IPS DF 6.9 (cell line): ENCODE results near the gene SLC39A6.
"Not testable (repeated sequence)": the region's sequence is repeated elsewhere in the genome, so short reads cannot be mapped to it uniquely, and the experiment has no call there.

Experiments used
- DNase-seq: peaks from one replicate; pipeline ENCODE4 v3.0.0-alpha.2; 2013; ENCODE audit warnings: low read depth, low spot score
- H3K27ac ChIP-seq: one replicate; pipeline ENCODE4 v1.5.1; 2013; ENCODE audit warnings: low read length, control low read depth
- H3K27me3 ChIP-seq: 2 replicates; pipeline ENCODE4 v1.6.1; 2013; ENCODE audit warnings: mild to moderate bottlenecking, low read length; ENCODE audit not compliant: control insufficient read depth, insufficient read depth
- H3K36me3 ChIP-seq: 2 replicates; pipeline ENCODE4 v1.6.1; 2013; ENCODE audit warnings: low read length; ENCODE audit not compliant: control insufficient read depth, insufficient read depth
- H3K4me1 ChIP-seq: 2 replicates; pipeline ENCODE4 v1.6.1; 2013; ENCODE audit warnings: low read length; ENCODE audit not compliant: control insufficient read depth, insufficient read depth
- H3K4me3 ChIP-seq: 2 replicates; pipeline ENCODE4 v1.5.1; 2013; ENCODE audit warnings: mild to moderate bottlenecking, low read length
- H3K9me3 ChIP-seq: 2 replicates; pipeline ENCODE4 v1.6.1; 2013; ENCODE audit warnings: low read length, inconsistent platforms; ENCODE audit not compliant: control insufficient read depth, insufficient read depth
- WGBS: extraction: QIAGEN DNeasy Blood & Tissue Kit; methylation state at CpG from one replicate; pipeline ENCODE4 v1.1.7; 2013; ENCODE audit warnings: mixed read lengths, missing lambda C conversion rate; ENCODE audit not compliant: insufficient read length, insufficient coverage; 5-methylcytosine and 5-hydroxymethylcytosine counted together

The SLC39A6 gene

DNA sequence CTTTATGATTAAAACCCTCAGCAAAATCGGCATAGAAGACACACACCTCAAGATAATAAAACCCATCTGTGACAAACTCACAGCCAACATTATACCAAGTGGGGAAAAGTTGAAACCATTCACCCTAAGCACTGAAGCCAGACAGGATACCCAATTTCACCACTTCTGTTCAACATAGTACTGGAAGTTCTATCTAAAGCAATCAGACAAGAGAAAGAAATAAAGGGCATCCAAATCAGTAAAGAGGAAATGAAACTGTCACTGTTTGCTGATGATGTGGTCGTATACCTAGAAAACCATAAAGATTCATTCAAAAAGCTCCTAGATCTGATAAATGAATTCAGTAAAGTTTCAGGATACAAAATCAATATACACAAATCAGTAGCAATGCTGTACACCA lies 45.4 kb downstream of the SLC39A6 start:
- no peak for DNase-seq
- no peaks in the 10 kb centered on the region for H3K9me3 ChIP-seq
- no CpG with 5 or more reads among the region's 2 CpGs for WGBS

DNA sequence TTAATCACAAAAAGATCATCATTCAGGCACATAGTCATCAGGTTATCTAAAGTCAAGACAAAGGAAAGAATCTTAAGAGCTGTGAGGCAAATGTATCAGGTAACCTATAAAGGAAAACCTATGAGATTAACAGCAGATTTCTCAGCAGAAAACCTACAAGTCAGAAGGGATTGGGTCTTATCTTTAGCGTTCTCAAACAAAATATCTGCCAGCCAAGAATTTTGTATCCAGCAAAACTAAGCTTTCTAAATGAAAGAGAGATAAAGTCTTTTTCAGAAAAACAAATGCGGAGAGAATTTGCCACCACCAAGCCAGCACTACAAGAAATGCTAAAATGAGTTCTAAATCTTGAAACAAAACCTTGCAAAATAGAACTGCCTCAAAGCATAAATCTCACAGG lies 48.0 kb downstream of the SLC39A6 start:
- H3K4me3 ChIP-seq, DNase-seq, H3K9me3 ChIP-seq, H3K27me3 ChIP-seq, H3K4me1 ChIP-seq, H3K36me3 ChIP-seq, H3K27ac ChIP-seq: not testable (repeated sequence)
- WGBS = no CpG with 5 or more reads among the region's 2 CpGs

More for the DNA sequence above, 45.4 kb downstream of the SLC39A6 start:
- Histone ChIP-seq H3K27me3 (no peaks in the 10 kb centered on the region), H3K4me3 (no peak overlapping the region), H3K36me3 (no peaks in the 10 kb centered on the region), H3K4me1 (no peaks in the 10 kb centered on the region), H3K27ac (no peak overlapping the region)

- no peak overlapping the region for H3K27ac ChIP-seq
- no peaks in the 10 kb centered on the region for H3K36me3 ChIP-seq
- no peaks in the 10 kb centered on the region for H3K27me3 ChIP-seq
- no peaks in the 10 kb centered on the region for H3K4me1 ChIP-seq
- DNase-seq = no peak
- no peaks in the 10 kb centered on the region for H3K9me3 ChIP-seq
- no CpG with 5 or more reads among the region's 6 CpGs for WGBS
- H3K4me3 ChIP-seq = no peak overlapping the region
Measured at GRCh38 chr18:36078751-36079529, 50.2 kb downstream of the SLC39A6 start.

DNA sequence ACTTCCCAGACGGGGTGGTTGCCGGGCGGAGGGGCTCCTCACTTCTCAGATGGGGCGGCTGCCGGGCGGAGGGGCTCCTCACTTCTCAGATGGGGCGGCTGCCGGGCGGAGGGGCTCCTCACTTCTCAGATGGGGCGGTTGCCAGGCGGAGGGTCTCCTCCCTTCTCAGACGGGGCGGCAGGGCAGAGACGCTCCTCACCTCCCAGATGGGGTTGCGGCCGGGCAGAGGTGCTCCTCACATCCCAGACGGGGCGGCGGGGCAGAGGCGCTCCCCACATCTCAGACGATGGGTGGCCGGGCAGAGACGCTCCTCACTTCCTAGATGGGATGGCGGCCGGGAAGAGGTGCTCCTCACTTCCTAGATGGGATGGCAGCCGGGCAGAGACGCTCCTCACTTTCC lies 51.4 kb downstream of the SLC39A6 start:
- not testable (repeated sequence) for H3K9me3 ChIP-seq, H3K27me3 ChIP-seq, H3K27ac ChIP-seq, H3K4me3 ChIP-seq, H3K36me3 ChIP-seq, H3K4me1 ChIP-seq, DNase-seq
- WGBS = no CpG with 5 or more reads among the region's 27 CpGs

DNA sequence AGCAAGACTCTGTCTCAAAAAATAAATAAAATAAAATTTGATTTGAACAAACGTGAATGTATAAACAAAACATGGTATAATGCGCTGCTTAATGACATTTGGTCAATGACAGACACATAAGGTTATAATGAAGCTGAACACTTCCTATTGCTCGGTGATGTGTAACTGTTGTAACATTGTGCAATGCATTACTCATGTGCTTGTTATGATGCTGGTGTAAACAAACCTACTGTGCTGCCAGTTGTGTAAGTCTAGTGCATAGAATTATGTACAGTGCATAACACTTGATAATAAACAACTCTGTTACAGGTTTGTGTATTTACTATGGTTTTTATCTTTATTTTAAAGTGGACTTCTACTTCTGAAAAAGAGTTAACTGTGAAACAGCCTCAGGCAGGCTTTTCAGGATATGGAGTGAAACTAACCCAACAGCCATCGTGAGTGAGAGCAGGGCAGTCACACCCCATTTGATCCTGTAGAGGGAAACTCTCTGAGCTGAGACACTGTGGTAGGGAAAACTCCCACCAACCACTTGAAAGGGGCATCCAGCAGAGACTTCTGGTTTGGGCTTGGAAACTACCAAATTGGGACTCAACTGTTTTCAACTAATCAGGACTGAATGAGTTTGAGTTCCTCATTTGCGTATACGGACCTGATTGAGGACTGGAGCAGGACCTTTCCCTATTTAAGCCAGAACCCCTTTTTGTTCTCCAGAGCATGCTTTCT lies 53.1 kb downstream of the SLC39A6 start:
- Histone ChIP-seq H3K4me1 (no peaks in the 10 kb centered on the region), H3K27ac (no peak overlapping the region), H3K36me3 (no peaks in the 10 kb centered on the region), H3K4me3 (no peak overlapping the region), H3K9me3 (no peaks in the 10 kb centered on the region), H3K27me3 (no peaks in the 10 kb centered on the region)
- no peak for DNase-seq
- WGBS = no CpG with 5 or more reads among the region's 6 CpGs

- Histone ChIP-seq H3K36me3 (no peaks in the 10 kb centered on the region), H3K4me1 (no peaks in the 10 kb centered on the region), H3K4me3 (no peak overlapping the region), H3K9me3 (no peaks in the 10 kb centered on the region), H3K27ac (no peak overlapping the region), H3K27me3 (no peaks in the 10 kb centered on the region)
- WGBS = no CpG with 5 or more reads among the region's 4 CpGs
- no peak for DNase-seq
Measured at GRCh38 chr18:36074435-36074834, 54.7 kb downstream of the SLC39A6 start.

GRCh38 chr18:36073676-36074075 lies 55.5 kb downstream of the SLC39A6 start:
- no peaks in the 10 kb centered on the region for H3K9me3 ChIP-seq
- H3K27ac ChIP-seq = no peak overlapping the region
- no peak overlapping the region for H3K4me3 ChIP-seq
- no peaks in the 10 kb centered on the region for H3K4me1 ChIP-seq
- no peaks in the 10 kb centered on the region for H3K36me3 ChIP-seq
- WGBS = no CpG with 5 or more reads among the region's 1 CpG
- DNase-seq = no peak
- H3K27me3 ChIP-seq = no peaks in the 10 kb centered on the region

GRCh38 chr18:36072406-36072805 lies 56.7 kb downstream of the SLC39A6 start:
- not testable (repeated sequence) for H3K27ac ChIP-seq, H3K9me3 ChIP-seq, H3K4me3 ChIP-seq, H3K27me3 ChIP-seq, DNase-seq, H3K36me3 ChIP-seq, H3K4me1 ChIP-seq
- WGBS = no CpG with 5 or more reads among the region's 8 CpGs

- peak; percentile 83 for DNase-seq
- H3K27me3 ChIP-seq = no peaks in the 10 kb centered on the region
- WGBS = no CpG with 5 or more reads among the region's 66 CpGs
- H3K4me3 ChIP-seq = peak within 1 kb of the TSS; percentile 76
- H3K27ac ChIP-seq = no peak within 1 kb of the TSS
- no peaks in the 10 kb centered on the region for H3K4me1 ChIP-seq
- no peaks in the 10 kb centered on the region for H3K36me3 ChIP-seq
- H3K9me3 ChIP-seq = no peaks in the 10 kb centered on the region
Measured at GRCh38 chr18:36067055-36067957, 61.8 kb downstream of the SLC39A6 start, which contains the start of gene RPRD1A. Gene RPRD1A, minus strand, starts transcription at chr18:36067559. Its CDS starts 155 bp downstream, at chr18:36067404.

GRCh38 chr18:36066686-36067054 lies 62.5 kb downstream of the SLC39A6 start:
- no peak for DNase-seq
- Histone ChIP-seq H3K4me3 (peak overlapping the region; percentile 76; the same call in 1 of the 2 replicates), H3K27ac (no peak overlapping the region), H3K36me3 (no peaks in the 10 kb centered on the region), H3K9me3 (no peaks in the 10 kb centered on the region), H3K4me1 (no peaks in the 10 kb centered on the region), H3K27me3 (no peaks in the 10 kb centered on the region)
- no CpG with 5 or more reads among the region's 5 CpGs for WGBS
